Esophagus muscularis mucosa (tissue), 4 donors: Measurements from ENCODE around the gene CARMIL1. TPM values are rescaled to one million over a fixed set of nuclear protein-coding genes. Genes with fewer than 3 reads are reported as not detected.

Experiments used
- DNase-seq: peaks from one replicate; pipeline ENCODE4 v3.0.0-alpha.2; 2017; ENCODE audit errors: extremely low spot score
- H3K27ac ChIP-seq, 4 donors: fragments of 200-600 bp; sonication (generic); replicated peaks in 1 of 4; 1 replicate in 3 of 4; 2 replicates in 1 of 4; pipeline ENCODE4 v1.5.1; 2016 to 2019; ENCODE audit warnings: mild to moderate bottlenecking in 1 of 4
- H3K27me3 ChIP-seq, 4 donors: fragments of 200-600 bp; sonication (generic); one replicate each; pipeline versions ENCODE4 v1.5.1 to v1.6.0; 2016 to 2019
- H3K36me3 ChIP-seq, 4 donors: fragments of 200-600 bp; sonication (generic); one replicate each; pipeline ENCODE4 v1.5.1; 2016 to 2019
- H3K4me1 ChIP-seq, 4 donors: fragments of 200-600 bp; sonication (generic); one replicate each; pipeline ENCODE4 v1.5.1; 2016 to 2019
- H3K4me3 ChIP-seq, 4 donors: fragments of 200-600 bp; sonication (generic); 1 replicate in 2 of 4; 2 replicates in 2 of 4; pipeline ENCODE4 v1.5.1; 2016 to 2019; ENCODE audit warnings: mild to moderate bottlenecking in 4 of 4, moderate library complexity in 1 of 4
- H3K9me3 ChIP-seq, 4 donors: fragments of 200-600 bp; sonication (generic); 1 replicate in 3 of 4; 2 replicates in 1 of 4; pipeline ENCODE4 v1.5.1; 2016 to 2019
- EP300 ChIP-seq: sonication (generic); formaldehyde crosslinking; IDR thresholded peaks from one replicate; pipeline ENCODE4 v1.6.1; 2017; ENCODE audit warnings: antibody characterized with exemption
- POLR2A ChIP-seq: fragments of 450-650 bp; IDR thresholded peaks from one replicate; pipeline ENCODE4 v1.6.1; 2017; ENCODE audit warnings: antibody characterized with exemption, moderate library complexity, mild to moderate bottlenecking, low read depth
- POLR2AphosphoS5 ChIP-seq, 2 donors: sonication (generic); formaldehyde crosslinking; IDR thresholded peaks; one replicate each; pipeline ENCODE4 v1.6.1; 2017; ENCODE audit warnings: antibody characterized with exemption in 2 of 2
- WGBS: methylation state at CpG from one replicate; pipeline ENCODE4 v1.1.5; 2018; 5-methylcytosine and 5-hydroxymethylcytosine counted together
- intact Hi-C: fragments of 100-400 bp; cut with DNase I; formaldehyde crosslinking; loops from one replicate; pipeline ENCODE4 v1.15.1; 2023
- total RNA-seq, 4 donors: library from RNA; depleted of rRNA; stranded (reverse); fragments of >200 nt; gene quantifications; one replicate each; pipeline versions ENCODE4 v1.1.0 to v1.2.1, GENCODE V29; 2016
- TF ChIP-seq, protein P1 (sequence below), 3 experiments: fragments of 200-600 bp in 2 of 3; fragments of 450-650 bp in 1 of 3; sonication (generic) in 2 of 3; IDR thresholded peaks; one replicate each; pipeline ENCODE4 v1.5.1; 2017 to 2019; ENCODE audit warnings: antibody characterized with exemption in 3 of 3, mild to moderate bottlenecking in 2 of 3, moderate library complexity in 1 of 3

The CARMIL1 gene
- total RNA-seq, 4 donors from 2014 or later: 10.0 to 12.1 (median 11.1) TPM

- Histone ChIP-seq H3K4me1 (no peaks in the 10 kb centered on the region), H3K36me3 (no peaks in the 10 kb centered on the region), H3K9me3 (no peaks in the 10 kb centered on the region), H3K27me3 (no peaks in the 10 kb centered on the region), H3K4me3 (no peak overlapping the region), H3K27ac (no peak overlapping the region)
- TF ChIP-seq POLR2AphosphoS5 (IDR thresholded peaks at IDR 0.05) (no peak), POLR2A (no peak), EP300 (no peak)
- TF ChIP-seq, protein P1, sequence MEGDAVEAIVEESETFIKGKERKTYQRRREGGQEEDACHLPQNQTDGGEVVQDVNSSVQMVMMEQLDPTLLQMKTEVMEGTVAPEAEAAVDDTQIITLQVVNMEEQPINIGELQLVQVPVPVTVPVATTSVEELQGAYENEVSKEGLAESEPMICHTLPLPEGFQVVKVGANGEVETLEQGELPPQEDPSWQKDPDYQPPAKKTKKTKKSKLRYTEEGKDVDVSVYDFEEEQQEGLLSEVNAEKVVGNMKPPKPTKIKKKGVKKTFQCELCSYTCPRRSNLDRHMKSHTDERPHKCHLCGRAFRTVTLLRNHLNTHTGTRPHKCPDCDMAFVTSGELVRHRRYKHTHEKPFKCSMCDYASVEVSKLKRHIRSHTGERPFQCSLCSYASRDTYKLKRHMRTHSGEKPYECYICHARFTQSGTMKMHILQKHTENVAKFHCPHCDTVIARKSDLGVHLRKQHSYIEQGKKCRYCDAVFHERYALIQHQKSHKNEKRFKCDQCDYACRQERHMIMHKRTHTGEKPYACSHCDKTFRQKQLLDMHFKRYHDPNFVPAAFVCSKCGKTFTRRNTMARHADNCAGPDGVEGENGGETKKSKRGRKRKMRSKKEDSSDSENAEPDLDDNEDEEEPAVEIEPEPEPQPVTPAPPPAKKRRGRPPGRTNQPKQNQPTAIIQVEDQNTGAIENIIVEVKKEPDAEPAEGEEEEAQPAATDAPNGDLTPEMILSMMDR (IDR thresholded peaks at IDR 0.05): no peak
- 86% methylated on average over 2 of the region's 2 CpGs for WGBS
- intact Hi-C loops: no loop called here
- DNase-seq: no peak
These were observed 232.2 kb downstream of the CARMIL1 start for GRCh38 chr6:25511376-25511775.

DNA sequence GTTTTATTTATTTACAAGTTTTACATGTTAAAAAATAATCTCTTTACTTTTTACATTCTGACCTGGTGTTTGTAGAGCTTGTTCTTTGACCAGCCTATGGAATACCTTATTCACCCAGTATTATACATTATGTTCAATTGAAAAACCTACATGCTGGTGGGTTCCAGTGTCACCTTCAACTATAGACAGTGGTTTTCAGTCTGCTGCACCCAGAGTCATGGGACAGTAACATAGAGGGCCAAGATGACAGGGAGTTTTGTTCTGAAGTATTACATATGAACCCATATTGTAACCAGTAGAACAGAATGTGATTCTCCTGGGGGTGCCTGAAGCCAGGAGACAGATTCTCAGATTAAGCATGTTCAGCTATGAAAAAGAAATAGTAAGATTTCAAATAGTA is 233.4 kb downstream of the CARMIL1 start:
- no peaks in the 10 kb centered on the region for H3K4me1 ChIP-seq
- TF ChIP-seq POLR2A: no peak
- TF ChIP-seq, protein P1 (IDR thresholded peaks at IDR 0.05): no peak
- no peak overlapping the region for H3K4me3 ChIP-seq
- no peaks in the 10 kb centered on the region for H3K36me3 ChIP-seq
- H3K9me3 ChIP-seq: no peaks in the 10 kb centered on the region
- no peak for DNase-seq
- intact Hi-C loops: no loop called here
- no peaks in the 10 kb centered on the region for H3K27me3 ChIP-seq
- no peak overlapping the region for H3K27ac ChIP-seq

DNA sequence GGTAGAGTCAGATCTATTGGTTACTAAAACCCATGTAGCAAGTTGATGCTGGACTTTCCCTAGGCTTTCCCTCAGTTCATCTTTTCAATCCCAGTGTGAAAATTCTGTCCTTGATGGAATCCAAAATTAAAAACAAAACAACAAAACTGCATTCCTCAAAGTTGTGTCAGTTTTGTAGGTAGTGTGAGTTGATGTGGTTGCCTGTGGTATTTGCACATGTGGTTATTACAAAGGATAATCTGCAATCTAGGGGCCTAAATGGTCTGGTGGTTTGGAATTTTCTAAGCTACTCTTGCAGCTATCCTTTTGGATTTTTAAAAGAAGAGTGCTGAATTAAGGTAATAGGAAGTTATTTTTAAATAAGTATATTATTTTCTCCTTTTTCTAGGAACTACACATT is 240.7 kb downstream of the CARMIL1 start:
- Histone ChIP-seq H3K27me3 (no peaks in the 10 kb centered on the region), H3K36me3 (peaks cover 0 to 7% (median 3%) of the 10 kb centered on the region in 4 donors), H3K27ac (no peak overlapping the region), H3K4me3 (no peak overlapping the region), H3K9me3 (no peaks in the 10 kb centered on the region), H3K4me1 (no peaks in the 10 kb centered on the region)
- no peak for DNase-seq
- TF ChIP-seq POLR2AphosphoS5 (IDR thresholded peaks at IDR 0.05) (no peak), EP300 (no peak), POLR2A (no peak)
- TF ChIP-seq, protein P1 (IDR thresholded peaks at IDR 0.05): no peak
- intact Hi-C loops: no loop called here

DNA sequence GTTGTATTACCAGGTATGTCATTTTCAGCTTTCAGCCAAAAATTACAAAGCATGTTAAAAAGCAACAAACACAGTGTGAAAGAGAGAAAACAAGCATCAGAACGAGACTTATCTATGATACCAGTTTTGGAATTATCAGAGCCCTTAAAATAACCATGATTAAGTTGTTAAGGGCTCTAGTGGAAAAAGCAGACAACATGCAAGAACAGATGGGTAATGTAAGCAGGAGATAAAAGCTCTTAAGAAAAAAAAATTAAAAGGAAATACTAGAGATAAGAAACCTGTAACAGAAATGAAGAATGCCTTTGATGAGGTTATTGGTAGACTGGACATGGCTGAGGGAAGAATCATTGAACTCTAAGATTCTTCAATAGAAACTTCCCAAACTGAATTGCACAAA is 245.4 kb downstream of the CARMIL1 start:
- TF ChIP-seq POLR2AphosphoS5 (IDR thresholded peaks at IDR 0.05) (no peak), POLR2A (no peak), EP300 (no peak)
- TF ChIP-seq, protein P1 (IDR thresholded peaks at IDR 0.05): no peak

GRCh38 chr6:25525078-25525477 is 245.9 kb downstream of the CARMIL1 start:
- no peak for DNase-seq
- no peak overlapping the region for H3K27ac ChIP-seq
- H3K36me3 ChIP-seq: peaks cover 0 to 7% (median 0%) of the 10 kb centered on the region in 4 donors
- no peaks in the 10 kb centered on the region for H3K9me3 ChIP-seq
- 75% methylated on average over 3 of the region's 3 CpGs for WGBS
- H3K4me1 ChIP-seq: no peaks in the 10 kb centered on the region
- no peaks in the 10 kb centered on the region for H3K27me3 ChIP-seq
- TF ChIP-seq POLR2AphosphoS5 (IDR thresholded peaks at IDR 0.05) (no peak), EP300 (no peak), POLR2A (no peak)
- TF ChIP-seq, protein P1 (IDR thresholded peaks at IDR 0.05): no peak
- intact Hi-C loops: no loop called here
- H3K4me3 ChIP-seq: no peak overlapping the region

More for the DNA sequence above, 245.4 kb downstream of the CARMIL1 start:
- Histone ChIP-seq H3K4me3 (no peak overlapping the region), H3K27me3 (no peaks in the 10 kb centered on the region), H3K4me1 (no peaks in the 10 kb centered on the region), H3K27ac (no peak overlapping the region), H3K36me3 (peaks cover 0 to 7% (median 0%) of the 10 kb centered on the region in 4 donors), H3K9me3 (no peaks in the 10 kb centered on the region)
- no peak for DNase-seq
- WGBS: 72% methylated on average over 1 of the region's 1 CpG
- intact Hi-C loops: no loop called here
